KG1 (cell line): ENCODE results near the gene RBPJ.
A peak's percentile ranks its signal among the peaks of the same experiment; 100 is the strongest.
"Not testable (repeated sequence)": the region's sequence is repeated elsewhere in the genome, so short reads cannot be mapped to it uniquely, and the experiment has no call there.

Source experiments
- DNase-seq: peaks from one replicate; lab custom pipeline; 2025; lab: John Stamatoyannopoulos, UW

RBPJ gene

GRCh38 chr4:26302031-26302899 lies 18.5 kb upstream of the RBPJ start:
- peak; percentile 12 for DNase-seq

- DNase-seq = no peak
Observed at GRCh38 chr4:26303008-26303407, 17.8 kb upstream of the RBPJ start.

- no peak for DNase-seq
Observed at GRCh38 chr4:26307037-26307800, 13.6 kb upstream of the RBPJ start.

- no peak for DNase-seq
Observed at GRCh38 chr4:26308568-26308967, 12.2 kb upstream of the RBPJ start.

GRCh38 chr4:26310264-26310663 lies 10.6 kb upstream of the RBPJ start:
- no peak for DNase-seq

GRCh38 chr4:26311633-26312032 lies 9.2 kb upstream of the RBPJ start:
- DNase-seq = no peak

- not testable (repeated sequence) for DNase-seq
Observed at GRCh38 chr4:26315316-26315932, 5.4 kb upstream of the RBPJ start.

- no peak for DNase-seq
Observed at GRCh38 chr4:26317766-26318165, 3.0 kb upstream of the RBPJ start.

GRCh38 chr4:26319467-26319948 lies 1.3 kb upstream of the RBPJ start:
- DNase-seq = peak; percentile 90

GRCh38 chr4:26319949-26320537 lies 771 bp upstream of the RBPJ start:
- no peak for DNase-seq

GRCh38 chr4:26321373-26322221 lies 783 bp downstream of the RBPJ start:
- no peak for DNase-seq

- no peak for DNase-seq
Observed at GRCh38 chr4:26322346-26322745, 1.5 kb downstream of the RBPJ start.

GRCh38 chr4:26323821-26324220 lies 3.0 kb downstream of the RBPJ start:
- DNase-seq = no peak

GRCh38 chr4:26325191-26325590 lies 4.4 kb downstream of the RBPJ start:
- DNase-seq = no peak

- DNase-seq = no peak
Observed at GRCh38 chr4:26326791-26327190, 6.0 kb downstream of the RBPJ start.

GRCh38 chr4:26330186-26330787 lies 9.5 kb downstream of the RBPJ start:
- no peak for DNase-seq

- DNase-seq = no peak
Observed at GRCh38 chr4:26330946-26331345, 10.1 kb downstream of the RBPJ start.

- DNase-seq = no peak
Observed at GRCh38 chr4:26331380-26331950, 10.7 kb downstream of the RBPJ start.

GRCh38 chr4:26334366-26334765 lies 13.6 kb downstream of the RBPJ start:
- no peak for DNase-seq

GRCh38 chr4:26337612-26338011 lies 16.8 kb downstream of the RBPJ start:
- no peak for DNase-seq
